ENCODE measurements around the gene MID1. TPM values are rescaled to one million over a fixed set of nuclear protein-coding genes. Genes with fewer than 3 reads are reported as not detected.

Gene MID1
- total RNA-seq, 1 experiment from 2014 or later, result 79.5 TPM

- Histone ChIP-seq H3F3A (ENCODE audit: insufficient read depth, low read depth) (no peaks in the 10 kb centered on the region), H3K27me3 (ENCODE audit: insufficient read depth, low read depth) (no peaks in the 10 kb centered on the region), H3K4me3 (no peak overlapping the region), H3K9me2 (ENCODE audit: insufficient read depth) (no peaks in the 10 kb centered on the region), H3K36me3 (ENCODE audit: low read depth) (no peaks in the 10 kb centered on the region), H3K27ac (no peak overlapping the region), H4K20me1 (ENCODE audit: insufficient read depth) (no peaks in the 10 kb centered on the region), H3K4me1 (replicated peaks; ENCODE audit: insufficient read depth) (no peaks in the 10 kb centered on the region), H3K79me2 (ENCODE audit: low read depth) (no peaks in the 10 kb centered on the region), H2AFZ (no peak overlapping the region), H3K9me3 (ENCODE audit: insufficient read depth, low read depth) (no peaks in the 10 kb centered on the region), H3K4me2 (no peak overlapping the region)
- no peak for TF ChIP-seq EZH2 (IDR thresholded peaks at IDR 0.05; ENCODE audit: low read depth)
- DNase-seq, result no peak
- intact Hi-C loops (cut with micrococcal nuclease; ENCODE audit: unreplicated experiment), result no loop called here
- BruUV-seq (replicated peaks), result no TSS peak
- CTCF ChIA-PET, result interaction anchor here (0.7 kb wide), 1 partner anchor 362 kb away, joined by 7 read pairs; no protein-coding TSS in a partner anchor
- POLR2A ChIA-PET (ENCODE audit: unreplicated experiment), result no interaction called here
Measured at GRCh38 chrX:10665681-10666080, 45.3 kb upstream of the MID1 start.

GRCh38 chrX:10660171-10660570 is 39.8 kb upstream of the MID1 start:
- H3K27ac ChIP-seq, result no peak overlapping the region
- H3K9me2 ChIP-seq (ENCODE audit: insufficient read depth), result no peaks in the 10 kb centered on the region
- no peaks in the 10 kb centered on the region for H3K27me3 ChIP-seq (ENCODE audit: insufficient read depth, low read depth)
- intact Hi-C loops (cut with micrococcal nuclease; ENCODE audit: unreplicated experiment), result no loop called here
- no peaks in the 10 kb centered on the region for H4K20me1 ChIP-seq (ENCODE audit: insufficient read depth)
- H3K4me2 ChIP-seq, result no peak overlapping the region
- no peak for TF ChIP-seq EZH2 (IDR thresholded peaks at IDR 0.05; ENCODE audit: low read depth)
- TF ChIP-seq, protein P1, sequence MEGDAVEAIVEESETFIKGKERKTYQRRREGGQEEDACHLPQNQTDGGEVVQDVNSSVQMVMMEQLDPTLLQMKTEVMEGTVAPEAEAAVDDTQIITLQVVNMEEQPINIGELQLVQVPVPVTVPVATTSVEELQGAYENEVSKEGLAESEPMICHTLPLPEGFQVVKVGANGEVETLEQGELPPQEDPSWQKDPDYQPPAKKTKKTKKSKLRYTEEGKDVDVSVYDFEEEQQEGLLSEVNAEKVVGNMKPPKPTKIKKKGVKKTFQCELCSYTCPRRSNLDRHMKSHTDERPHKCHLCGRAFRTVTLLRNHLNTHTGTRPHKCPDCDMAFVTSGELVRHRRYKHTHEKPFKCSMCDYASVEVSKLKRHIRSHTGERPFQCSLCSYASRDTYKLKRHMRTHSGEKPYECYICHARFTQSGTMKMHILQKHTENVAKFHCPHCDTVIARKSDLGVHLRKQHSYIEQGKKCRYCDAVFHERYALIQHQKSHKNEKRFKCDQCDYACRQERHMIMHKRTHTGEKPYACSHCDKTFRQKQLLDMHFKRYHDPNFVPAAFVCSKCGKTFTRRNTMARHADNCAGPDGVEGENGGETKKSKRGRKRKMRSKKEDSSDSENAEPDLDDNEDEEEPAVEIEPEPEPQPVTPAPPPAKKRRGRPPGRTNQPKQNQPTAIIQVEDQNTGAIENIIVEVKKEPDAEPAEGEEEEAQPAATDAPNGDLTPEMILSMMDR (conservative IDR thresholded peaks at IDR 0.05), result no peak
- ChIA-PET POLR2A (ENCODE audit: unreplicated experiment) (interaction anchor here (0.7 kb wide), 1 partner anchor 13 kb away, joined by 3 read pairs; no protein-coding TSS in a partner anchor), CTCF (no interaction called here)
- H2AFZ ChIP-seq, result no peak overlapping the region
- no peak for DNase-seq
- H3K4me1 ChIP-seq (replicated peaks; ENCODE audit: insufficient read depth), result no peaks in the 10 kb centered on the region
- no peaks in the 10 kb centered on the region for H3F3A ChIP-seq (ENCODE audit: insufficient read depth, low read depth)
- H3K79me2 ChIP-seq (ENCODE audit: low read depth), result no peaks in the 10 kb centered on the region
- H3K36me3 ChIP-seq (ENCODE audit: low read depth), result no peaks in the 10 kb centered on the region
- no peaks in the 10 kb centered on the region for H3K9me3 ChIP-seq (ENCODE audit: insufficient read depth, low read depth)
- no TSS peak for BruUV-seq (replicated peaks)
- H3K4me3 ChIP-seq, result no peak overlapping the region

DNA sequence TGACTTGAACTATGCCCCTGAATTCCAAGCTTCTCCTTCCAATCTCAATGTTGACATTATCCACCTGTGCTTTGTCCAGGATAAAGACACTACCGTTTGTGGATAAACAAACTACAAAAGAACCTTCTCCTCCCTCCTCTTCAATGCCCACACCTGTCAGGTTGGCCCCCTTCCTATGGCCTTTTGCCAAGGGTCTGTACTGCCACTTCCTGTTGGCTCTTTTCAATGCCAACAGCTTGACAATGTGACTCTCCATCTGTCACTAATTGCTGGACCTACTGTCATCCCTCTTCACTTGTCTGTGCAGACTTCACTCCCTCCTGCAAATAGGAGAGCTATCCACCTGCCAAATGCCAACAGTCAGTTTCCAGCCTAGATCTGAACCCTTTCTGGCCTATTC is 35.8 kb upstream of the MID1 start:
- DNase-seq, result no peak
- TF ChIP-seq EZH2 (IDR thresholded peaks at IDR 0.05; ENCODE audit: low read depth), result no peak
- TF ChIP-seq, protein P1 (conservative IDR thresholded peaks at IDR 0.05), result no peak
- H3K27ac ChIP-seq, result no peak overlapping the region
- no peaks in the 10 kb centered on the region for H3K9me2 ChIP-seq (ENCODE audit: insufficient read depth)
- no peaks in the 10 kb centered on the region for H3F3A ChIP-seq (ENCODE audit: insufficient read depth, low read depth)
- H3K9me3 ChIP-seq (ENCODE audit: insufficient read depth, low read depth), result no peaks in the 10 kb centered on the region
- no peaks in the 10 kb centered on the region for H4K20me1 ChIP-seq (ENCODE audit: insufficient read depth)
- no peak overlapping the region for H3K4me3 ChIP-seq
- ChIA-PET POLR2A (ENCODE audit: unreplicated experiment) (no interaction called here), CTCF (no interaction called here)
- H3K4me2 ChIP-seq, result no peak overlapping the region
- H3K27me3 ChIP-seq (ENCODE audit: insufficient read depth, low read depth), result no peaks in the 10 kb centered on the region
- H3K36me3 ChIP-seq (ENCODE audit: low read depth), result no peaks in the 10 kb centered on the region
- intact Hi-C loops (cut with micrococcal nuclease; ENCODE audit: unreplicated experiment), result no loop called here
- BruUV-seq (replicated peaks), result no TSS peak
- H3K79me2 ChIP-seq (ENCODE audit: low read depth), result no peaks in the 10 kb centered on the region
- no peak overlapping the region for H2AFZ ChIP-seq
- H3K4me1 ChIP-seq (replicated peaks; ENCODE audit: insufficient read depth), result no peaks in the 10 kb centered on the region

DNA sequence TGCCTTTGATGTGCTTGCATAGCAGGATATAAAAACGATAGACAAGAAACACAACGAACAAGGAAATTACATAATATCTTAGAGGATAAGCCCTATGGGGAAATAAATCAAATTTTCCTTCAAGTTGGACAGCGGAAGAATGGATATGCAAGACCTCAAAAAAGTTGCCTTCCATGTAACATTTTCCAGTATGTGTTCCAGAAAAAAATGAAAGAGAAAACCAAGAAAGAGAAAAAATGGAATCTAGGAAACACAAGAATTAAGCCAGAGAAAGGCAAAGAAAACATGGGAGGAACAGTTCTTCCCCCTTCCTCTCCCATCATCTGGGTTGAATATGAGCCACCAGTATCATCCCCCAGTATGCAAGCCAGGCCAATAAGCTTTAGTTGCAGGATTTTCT is 34.6 kb upstream of the MID1 start:
- no peak overlapping the region for H3K27ac ChIP-seq
- H3F3A ChIP-seq (ENCODE audit: insufficient read depth, low read depth), result no peaks in the 10 kb centered on the region
- H3K9me3 ChIP-seq (ENCODE audit: insufficient read depth, low read depth), result no peaks in the 10 kb centered on the region
- H3K36me3 ChIP-seq (ENCODE audit: low read depth), result no peaks in the 10 kb centered on the region
- no peaks in the 10 kb centered on the region for H3K4me1 ChIP-seq (replicated peaks; ENCODE audit: insufficient read depth)
- H3K4me2 ChIP-seq, result no peak overlapping the region
- H3K27me3 ChIP-seq (ENCODE audit: insufficient read depth, low read depth), result no peaks in the 10 kb centered on the region
- H2AFZ ChIP-seq, result no peak overlapping the region
- DNase-seq, result no peak
- H4K20me1 ChIP-seq (ENCODE audit: insufficient read depth), result no peaks in the 10 kb centered on the region
- intact Hi-C loops (cut with micrococcal nuclease; ENCODE audit: unreplicated experiment), result no loop called here
- ChIA-PET POLR2A (ENCODE audit: unreplicated experiment) (no interaction called here), CTCF (no interaction called here)
- TF ChIP-seq, protein P1 (conservative IDR thresholded peaks at IDR 0.05), result no peak
- TF ChIP-seq EZH2 (IDR thresholded peaks at IDR 0.05; ENCODE audit: low read depth), result no peak
- no TSS peak for BruUV-seq (replicated peaks)
- no peaks in the 10 kb centered on the region for H3K79me2 ChIP-seq (ENCODE audit: low read depth)
- no peak overlapping the region for H3K4me3 ChIP-seq
- H3K9me2 ChIP-seq (ENCODE audit: insufficient read depth), result no peaks in the 10 kb centered on the region

Data from PC-9 (cell line).